Panc1 (cell line): ENCODE measurements around the gene CCSER2. TPM values are rescaled to one million over a fixed set of nuclear protein-coding genes. Genes with fewer than 3 reads are reported as not detected.

Source experiments
- ATAC-seq: fragments of 200-7000 bp; cut with Tn5 transposase; 2 replicates; pipeline ENCODE4 v1.9.1; 2020; ENCODE audit warnings: mild to moderate bottlenecking, moderate library complexity
- BruUV-seq: library from RNA; stranded (reverse); fragments of 400-500 nt; replicated peaks from 2 replicates; lab custom pipeline; 2021; lab: Mats Ljungman, UMichigan
- CTCF ChIA-PET: fragments of 300-600 bp; sonication (Branson Sonifier 250); formaldehyde crosslinking; loops from one replicate; lab custom pipeline; 2022; ENCODE audit warnings: antibody characterized with exemption; lab: Charles Lee
- POLR2A ChIA-PET: fragments of 300-600 bp; sonication (Branson Sonifier 250); formaldehyde crosslinking; loops from one replicate; lab custom pipeline; 2022; ENCODE audit warnings: antibody characterized with exemption; lab: Charles Lee
- DNase-seq: peaks from one replicate; pipeline ENCODE4 v3.0.0-alpha.2; 2010; ENCODE audit warnings: low read depth, low spot score
- H3K27ac ChIP-seq: 2 replicates; pipeline ENCODE4 v1.5.1; 2011; ENCODE audit warnings: mild to moderate bottlenecking, low read length, inconsistent platforms
- H3K27me3 ChIP-seq: fragments of 200-500 bp; sonication (Bioruptor generic); 2 replicates; pipeline ENCODE4 v1.6.0; 2014; ENCODE audit warnings: low read length, inconsistent platforms; ENCODE audit not compliant: control insufficient read depth, insufficient read depth
- H3K36me3 ChIP-seq: fragments of 200-500 bp; sonication (Bioruptor generic); 2 replicates; pipeline ENCODE4 v1.5.1; 2014; ENCODE audit warnings: inconsistent platforms, mild to moderate bottlenecking, low read length, moderate library complexity; ENCODE audit not compliant: control insufficient read depth, insufficient read depth
- H3K4me1 ChIP-seq: 2 replicates; pipeline ENCODE4 v1.5.1; 2011; ENCODE audit warnings: inconsistent platforms, mild to moderate bottlenecking, low read length, moderate library complexity; ENCODE audit not compliant: control insufficient read depth, insufficient read depth
- H3K4me3 ChIP-seq, 2 experiments: 2 replicates each; pipeline ENCODE4 v1.5.1; 2011 to 2012; ENCODE audit warnings: low read depth in 2 of 2, low read length in 2 of 2, mild to moderate bottlenecking in 2 of 2, inconsistent platforms in 1 of 2, moderate library complexity in 1 of 2
- H3K9me3 ChIP-seq: fragments of 200-500 bp; sonication (Bioruptor generic); 2 replicates; pipeline ENCODE4 v1.5.1; 2014; ENCODE audit warnings: low read depth, mild to moderate bottlenecking, inconsistent platforms, low read length, moderate library complexity; ENCODE audit not compliant: control insufficient read depth, insufficient read depth
- CTCF ChIP-seq: fragments of 450-650 bp; IDR thresholded peaks from 2 replicates; pipeline ENCODE4 v1.5.1; 2017; ENCODE audit warnings: mild to moderate bottlenecking
- POLR2AphosphoS5 ChIP-seq: IDR thresholded peaks from 2 replicates; pipeline ENCODE4 v1.6.1; 2012; ENCODE audit warnings: mild to moderate bottlenecking, low read depth, low read length, moderate library complexity
- REST ChIP-seq, 2 experiments: IDR thresholded peaks; 2 replicates each; pipeline ENCODE4 v1.6.1; 2011 to 2012; ENCODE audit warnings: low read depth in 2 of 2, control low read depth in 1 of 2, low read length in 1 of 2, mild to moderate bottlenecking in 1 of 2, moderate library complexity in 1 of 2; ENCODE audit not compliant: insufficient read depth in 1 of 2
- SIN3A ChIP-seq: IDR thresholded peaks from 2 replicates; pipeline ENCODE4 v1.6.1; 2012; ENCODE audit warnings: low read depth, mild to moderate bottlenecking, low read length, moderate library complexity, borderline replicate concordance; ENCODE audit not compliant: insufficient read depth
- TCF7L2 ChIP-seq: IDR thresholded peaks from 2 replicates; pipeline ENCODE4 v1.6.1; 2011; ENCODE audit warnings: mild to moderate bottlenecking, low read depth, low read length, inconsistent platforms
- in situ Hi-C: cut with HindIII; loops from 2 replicates; pipeline ENCODE4 v1.10.0; 2016; ENCODE audit warnings: low sequenced_read_pairs, low pct_unique_long_range_greater_than_20kb
- intact Hi-C: fragments of 100-400 bp; cut with micrococcal nuclease; formaldehyde crosslinking; loops from one replicate; pipeline ENCODE4 v1.10.0; 2022; ENCODE audit not compliant: unreplicated experiment
- total RNA-seq: library from RNA; stranded (reverse); gene quantifications from one replicate; pipeline ENCODE4 v1.2.1, GENCODE V29; 2021; ENCODE audit not compliant: unreplicated experiment

CCSER2 gene
- total RNA-seq, 1 experiment from 2014 or later, result 63.7 TPM

GRCh38 chr10:84540022-84540616 is 211.7 kb downstream of the CCSER2 start:
- in situ Hi-C loops (no loop called here), intact Hi-C loops (loop anchor here (2.0 kb wide), 1 partner anchor 203 kb away; no protein-coding TSS in a partner anchor)
- no peak for DNase-seq
- no peak overlapping the region; a peak in 2 of 4 replicates for H3K4me3 ChIP-seq
- H3K4me1 ChIP-seq, result peaks cover 6% of the 10 kb centered on the region
- TF ChIP-seq CTCF, result no peak
- no peak for TF ChIP-seq SIN3A
- no peak for TF ChIP-seq POLR2AphosphoS5
- TF ChIP-seq TCF7L2, result no peak
- no peak for TF ChIP-seq REST (IDR thresholded peaks at IDR 0.05; ENCODE audit: insufficient read depth in 1 of 2, low read depth in 2 of 2, low read length in 1 of 2)
- H3K27me3 ChIP-seq, result no peaks in the 10 kb centered on the region
- no peak overlapping the region for H3K27ac ChIP-seq
- peak; percentile 73 for ATAC-seq
- BruUV-seq, result no TSS peak
- POLR2A ChIA-PET, result no interaction called here
- CTCF ChIA-PET, result interaction anchor here (0.5 to 1.6 kb wide), 8 partner anchors 9 to 275 kb away, joined by 3 to 11 read pairs (median 4); no protein-coding TSS in a partner anchor
- H3K9me3 ChIP-seq, result no peaks in the 10 kb centered on the region; the same call in 1 of the 2 replicates
- H3K36me3 ChIP-seq, result no peaks in the 10 kb centered on the region

GRCh38 chr10:84540617-84541288 is 212.4 kb downstream of the CCSER2 start:
- H3K27me3 ChIP-seq, result no peaks in the 10 kb centered on the region

More at GRCh38 chr10:84540617-84541288, 212.4 kb downstream of the CCSER2 start:
- H3K4me1 ChIP-seq, result peaks cover 6% of the 10 kb centered on the region
- TF ChIP-seq POLR2AphosphoS5, result no peak
- peak; percentile 98 for TF ChIP-seq CTCF
- BruUV-seq, result no TSS peak
- DNase-seq (no peak), ATAC-seq (peak; percentile 87)
- in situ Hi-C loops, result no loop called here
- intact Hi-C loops, result loop anchor here (2.0 kb wide), 1 partner anchor 202 kb away; no protein-coding TSS in a partner anchor
- H3K36me3 ChIP-seq, result no peaks in the 10 kb centered on the region
- H3K4me3 ChIP-seq, result peak overlapping the region; percentile 27 to 47
- no peak overlapping the region for H3K27ac ChIP-seq
- POLR2A ChIA-PET, result no interaction called here
- CTCF ChIA-PET, result interaction anchor here (0.5 to 1.0 kb wide), 7 partner anchors 8 to 276 kb away, joined by 3 to 11 read pairs (median 4); no protein-coding TSS in a partner anchor
- no peaks in the 10 kb centered on the region; the same call in 1 of the 2 replicates for H3K9me3 ChIP-seq
